GM21526 (cell line): Measurements from ENCODE around the gene OR8H3.
"Not testable (repeated sequence)": the region's sequence is repeated elsewhere in the genome, so short reads cannot be mapped to it uniquely, and the experiment has no call there.

Experiments
- ATAC-seq: cut with Tn5 transposase; IDR thresholded peaks from one replicate; pipeline ENCODE4 v1.9.1; 2021; ENCODE audit warnings: moderate library complexity; ENCODE audit not compliant: unreplicated experiment, low FRiP score

The OR8H3 gene

GRCh38 chr11:56122073-56122472 is at the start of gene OR8H3:
Gene OR8H3, plus strand, starts transcription at chr11:56122373. Its CDS starts 0 bp downstream, at chr11:56122373.
- no peak for ATAC-seq

GRCh38 chr11:56089697-56090096 is 32.5 kb upstream of the OR8H3 start:
- no peak for ATAC-seq

DNA sequence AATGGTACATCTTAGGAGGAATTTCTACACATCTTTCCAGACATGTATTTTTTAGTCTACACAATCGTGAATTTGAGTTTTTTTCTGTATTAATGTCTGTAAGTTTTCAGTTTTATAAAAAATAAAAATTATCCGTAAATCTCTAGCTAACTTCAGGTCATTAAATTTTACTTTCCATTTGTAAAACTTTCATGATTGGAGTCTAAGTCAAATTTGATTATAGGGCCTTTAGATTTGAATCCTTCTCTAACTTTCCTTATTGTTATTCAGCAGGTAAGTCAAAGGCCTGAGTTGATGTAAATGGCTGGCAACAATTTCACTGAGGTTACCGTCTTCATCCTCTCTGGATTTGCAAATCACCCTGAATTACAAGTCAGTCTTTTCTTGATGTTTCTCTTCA is 29.2 kb upstream of the OR8H3 start, which contains the start of gene OR8I2:
TSS of gene OR8I2 (plus strand) at position 301 of the 400 bp plus-strand sequence. CDS start at position 301, 0 bp downstream.
- no peak for ATAC-seq

GRCh38 chr11:56103210-56103737 is 18.9 kb upstream of the OR8H3 start, which contains the start of gene OR8H2:
Gene OR8H2, plus strand, starts transcription at chr11:56103687. Its CDS starts 1,356 bp downstream, at chr11:56105043.
- ATAC-seq = no peak

GRCh38 chr11:56140151-56140661 is 18.0 kb downstream of the OR8H3 start, which contains the start of gene OR8J3:
Gene OR8J3, minus strand, starts transcription at chr11:56140201. Its CDS starts 2,483 bp downstream, at chr11:56137718.
- ATAC-seq = no peak

- not testable (repeated sequence) for ATAC-seq
These were observed 21.5 kb downstream of the OR8H3 start for GRCh38 chr11:56143681-56144080.

- no peak for ATAC-seq
These were observed 29.2 kb downstream of the OR8H3 start for GRCh38 chr11:56151376-56151775.

DNA sequence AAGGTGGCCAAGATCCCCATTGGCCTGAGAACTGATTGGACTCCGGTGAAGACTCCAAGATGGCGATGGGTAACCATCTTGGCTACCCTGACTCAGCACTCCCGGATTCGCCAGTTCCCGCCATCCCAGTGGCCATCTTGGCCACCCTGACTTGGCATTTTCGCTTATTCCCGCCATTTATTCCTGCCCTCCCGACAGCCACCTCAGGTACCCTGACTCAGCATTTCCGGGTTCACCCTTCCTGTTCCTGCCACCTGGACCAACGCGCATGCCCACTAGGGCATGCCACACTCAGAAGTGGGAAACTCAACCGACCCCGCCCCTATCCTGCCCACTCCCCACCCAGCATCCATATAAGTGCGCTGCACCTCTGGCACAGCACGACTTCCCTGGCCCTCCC is 30.2 kb downstream of the OR8H3 start:
- no peak for ATAC-seq

DNA sequence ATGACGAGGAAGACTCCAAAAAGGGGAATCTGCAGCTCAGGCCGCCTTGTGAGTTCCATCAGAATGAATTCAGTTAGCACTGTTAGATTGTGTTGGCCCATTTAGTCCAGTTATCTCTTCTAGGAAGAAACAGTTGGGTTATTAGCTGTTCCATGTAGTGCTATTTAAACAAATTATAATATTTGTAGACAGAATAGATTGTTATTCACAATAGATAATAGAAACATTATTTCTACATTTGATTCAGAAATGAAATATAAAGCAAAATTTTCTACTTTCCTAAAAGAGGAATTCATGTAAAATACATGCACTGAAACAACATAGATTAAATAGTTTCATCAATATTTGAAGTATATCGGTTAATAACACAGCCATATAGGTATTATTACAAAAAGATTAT is 38.0 kb downstream of the OR8H3 start, which contains the start of gene OR8K5:
TSS of gene OR8K5 (minus strand) at position 101 of the 400 bp plus-strand sequence. CDS start at position 101, 0 bp downstream.
- no peak for ATAC-seq

DNA sequence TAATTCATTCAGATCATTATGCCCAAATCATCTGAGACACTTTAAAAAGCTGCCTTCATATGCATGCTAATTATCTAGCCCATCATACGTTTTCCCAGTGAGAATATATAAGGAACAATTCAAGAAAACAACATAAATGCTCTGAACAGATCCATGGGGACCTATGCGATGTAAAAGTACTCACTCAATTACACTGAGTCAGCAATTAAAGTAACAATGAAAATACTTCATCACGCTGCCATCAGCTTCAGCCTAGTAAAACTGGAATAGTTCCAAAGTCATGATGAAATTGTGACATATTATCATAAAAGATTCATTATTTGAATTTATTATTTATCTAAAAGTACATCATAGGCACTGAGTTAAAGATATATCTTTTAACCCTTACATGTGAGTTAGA is 41.6 kb downstream of the OR8H3 start:
- ATAC-seq = no peak

DNA sequence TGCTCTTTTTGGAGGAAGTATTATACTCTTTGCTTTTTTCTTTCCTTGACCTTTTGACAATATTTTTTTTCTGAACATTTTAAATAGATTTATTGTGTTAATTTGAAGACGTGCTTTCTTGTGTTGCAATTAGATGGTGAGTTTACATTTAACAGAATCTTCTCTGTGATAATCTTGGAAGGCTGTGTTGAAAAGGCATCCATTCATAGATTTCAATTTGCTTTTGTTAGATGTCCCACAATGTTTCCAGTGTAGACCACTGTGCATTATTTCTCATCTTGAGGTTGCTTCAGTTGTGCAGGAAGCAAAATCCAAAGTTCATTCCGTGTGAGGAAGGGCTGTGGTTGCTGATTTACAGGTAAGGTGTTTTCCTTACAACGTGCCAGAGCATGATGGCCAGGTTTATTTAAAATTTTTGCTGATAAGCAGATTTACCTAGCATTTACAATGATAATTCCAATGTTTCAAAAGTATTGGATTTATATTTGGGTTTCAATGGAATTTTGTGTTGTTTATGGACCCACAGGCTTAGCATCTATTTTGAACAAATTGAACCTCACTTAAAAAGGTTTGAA is 50.2 kb downstream of the OR8H3 start:
- no peak for ATAC-seq
